ENCODE results near the gene SH3BP1. TPM values are rescaled to one million over a fixed set of nuclear protein-coding genes. Genes with fewer than 3 reads are reported as not detected.

SH3BP1 gene
- total and polyA plus RNA-seq, 8 donors: 2.0 to 9.3 (median 3.9) TPM

DNA sequence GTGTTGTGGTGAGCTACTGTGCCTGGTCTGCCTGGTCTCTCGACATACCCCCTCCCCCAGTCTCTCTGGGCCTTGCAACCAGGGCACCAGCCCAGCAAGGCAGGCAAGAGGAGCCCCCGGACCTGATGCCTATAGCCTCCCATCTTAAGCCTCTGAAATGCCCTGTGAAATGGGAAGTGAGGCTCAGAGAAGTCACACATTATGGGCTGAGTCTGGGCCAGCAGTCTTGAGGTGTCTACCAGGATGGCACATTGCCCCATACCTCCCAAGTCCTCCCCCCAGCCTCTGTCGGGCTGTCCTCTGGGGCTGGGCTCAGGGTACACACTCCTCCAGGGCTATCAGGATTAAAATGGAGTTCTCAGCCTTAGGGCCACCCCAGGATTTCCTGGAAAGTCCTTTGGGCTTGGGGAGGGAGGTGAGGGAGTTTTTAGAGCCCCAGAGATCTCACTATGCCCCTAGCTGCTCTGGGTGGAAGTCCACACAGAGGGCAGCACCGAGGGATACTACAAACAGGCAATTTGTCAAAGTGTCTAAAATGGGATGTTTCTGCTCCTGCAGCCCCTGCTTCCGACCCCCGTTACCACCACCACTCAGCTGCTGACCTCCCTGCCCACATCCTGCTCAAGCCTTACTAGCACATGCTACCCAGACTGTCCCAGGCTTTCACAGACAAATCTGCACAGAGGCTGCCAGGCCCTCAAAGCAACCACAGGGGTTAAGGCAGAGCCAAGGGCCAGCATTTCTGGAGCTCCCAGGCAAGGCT, 3.1 kb upstream of the SH3BP1 start:
- H3K27me3 ChIP-seq: no peaks in the 10 kb centered on the region
- TF ChIP-seq, protein P1, sequence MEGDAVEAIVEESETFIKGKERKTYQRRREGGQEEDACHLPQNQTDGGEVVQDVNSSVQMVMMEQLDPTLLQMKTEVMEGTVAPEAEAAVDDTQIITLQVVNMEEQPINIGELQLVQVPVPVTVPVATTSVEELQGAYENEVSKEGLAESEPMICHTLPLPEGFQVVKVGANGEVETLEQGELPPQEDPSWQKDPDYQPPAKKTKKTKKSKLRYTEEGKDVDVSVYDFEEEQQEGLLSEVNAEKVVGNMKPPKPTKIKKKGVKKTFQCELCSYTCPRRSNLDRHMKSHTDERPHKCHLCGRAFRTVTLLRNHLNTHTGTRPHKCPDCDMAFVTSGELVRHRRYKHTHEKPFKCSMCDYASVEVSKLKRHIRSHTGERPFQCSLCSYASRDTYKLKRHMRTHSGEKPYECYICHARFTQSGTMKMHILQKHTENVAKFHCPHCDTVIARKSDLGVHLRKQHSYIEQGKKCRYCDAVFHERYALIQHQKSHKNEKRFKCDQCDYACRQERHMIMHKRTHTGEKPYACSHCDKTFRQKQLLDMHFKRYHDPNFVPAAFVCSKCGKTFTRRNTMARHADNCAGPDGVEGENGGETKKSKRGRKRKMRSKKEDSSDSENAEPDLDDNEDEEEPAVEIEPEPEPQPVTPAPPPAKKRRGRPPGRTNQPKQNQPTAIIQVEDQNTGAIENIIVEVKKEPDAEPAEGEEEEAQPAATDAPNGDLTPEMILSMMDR (IDR thresholded peaks at IDR 0.05): no peak

DNA sequence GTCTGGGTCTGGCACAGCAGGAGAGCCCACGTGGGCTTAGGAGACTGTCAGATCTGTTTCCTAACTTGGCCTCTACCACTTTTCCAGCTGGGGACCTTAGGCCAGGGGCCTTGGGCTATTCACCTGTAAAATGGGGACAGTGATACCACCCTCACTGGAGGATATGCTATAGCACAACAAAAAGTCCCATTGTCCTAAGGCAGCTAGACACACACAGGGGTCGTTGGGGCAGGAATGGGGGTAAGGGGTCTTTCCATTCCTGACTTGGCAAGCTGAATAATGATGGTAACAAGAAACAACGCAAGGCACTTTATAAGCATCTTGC, 2.6 kb upstream of the SH3BP1 start:
- intact Hi-C loops (cut with DNase I): no loop called here
- Histone ChIP-seq H3K27me3 (no peaks in the 10 kb centered on the region), H3K36me3 (peaks cover 0 to under 1% (median 0%) of the 10 kb centered on the region in 3 donors), H3K9me3 (no peaks in the 10 kb centered on the region), H3K4me3 (no peak overlapping the region), H3K4me1 (peaks cover 0 to 12% (median 5%) of the 10 kb centered on the region in 3 donors), H3K27ac (no peak overlapping the region)
- TF ChIP-seq, protein P1 (IDR thresholded peaks at IDR 0.05): no peak
- ATAC-seq (no peak), FAIRE-seq (no peak), DNase-seq (no peak)
- WGBS, 2 donors: 67 to 75% methylated on average over 3 of the region's 3 CpGs

More for the DNA sequence above, 3.1 kb upstream of the SH3BP1 start:
- Histone ChIP-seq H3K9me3 (no peaks in the 10 kb centered on the region), H3K36me3 (peaks cover 0 to 5% (median 0%) of the 10 kb centered on the region in 3 donors), H3K27ac (no peak overlapping the region), H3K4me3 (no peak overlapping the region), H3K4me1 (peaks cover 0 to 12% (median 5%) of the 10 kb centered on the region in 3 donors)
- WGBS, 2 donors: 60 to 66% methylated on average over 6 of the region's 6 CpGs
- no peak for ATAC-seq
- no peak for DNase-seq
- no peak for FAIRE-seq
- intact Hi-C loops (cut with DNase I): no loop called here

DNA sequence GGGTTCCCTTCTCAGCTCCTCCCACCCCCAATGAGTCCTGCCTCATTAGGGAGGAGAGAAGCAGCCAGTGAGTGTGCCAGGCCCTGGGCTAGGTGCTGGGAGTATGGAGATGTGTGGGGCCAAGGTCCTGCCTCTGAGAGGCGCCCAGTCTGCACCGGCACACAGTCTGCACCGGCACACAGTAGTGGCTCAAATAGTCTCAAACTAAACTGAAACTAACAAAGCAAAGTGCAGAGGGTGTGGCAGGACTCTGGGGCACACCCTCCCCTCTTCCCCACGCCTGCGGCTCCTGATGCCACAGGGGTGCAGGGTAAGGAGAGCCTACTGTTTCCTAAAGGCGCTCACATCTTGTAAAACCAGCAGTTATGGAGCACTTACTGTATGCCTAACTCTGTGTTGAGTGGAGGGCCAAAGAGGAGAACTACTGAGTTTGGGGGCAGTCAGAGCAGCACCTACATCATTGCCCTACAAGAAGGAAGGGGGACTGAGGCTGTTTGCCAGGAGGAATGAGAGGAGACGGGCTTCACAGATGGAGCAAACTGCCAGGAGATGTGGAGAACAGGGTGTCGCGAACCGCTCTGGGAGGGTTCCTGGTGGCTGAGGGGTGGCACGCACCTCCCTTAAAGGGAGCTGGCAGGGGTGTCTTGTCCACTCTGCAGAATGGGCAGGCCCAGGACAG, 939 bp upstream of the SH3BP1 start:
- no peaks in the 10 kb centered on the region for H3K36me3 ChIP-seq
- 73 to 77% methylated on average over 11 of the region's 11 CpGs for WGBS, 2 donors
- no peaks in the 10 kb centered on the region for H3K9me3 ChIP-seq
- intact Hi-C loops (cut with DNase I): no loop called here
- no peaks in the 10 kb centered on the region for H3K27me3 ChIP-seq
- H3K4me1 ChIP-seq: peaks cover 0 to 12% (median 5%) of the 10 kb centered on the region in 3 donors
- ATAC-seq (no peak), DNase-seq (no peak), FAIRE-seq (no peak)
- peak overlapping the region in 1 of 4 donors; percentile 88 for H3K4me3 ChIP-seq
- H3K27ac ChIP-seq: no peak overlapping the region
- TF ChIP-seq, protein P1 (IDR thresholded peaks at IDR 0.05): no peak

DNA sequence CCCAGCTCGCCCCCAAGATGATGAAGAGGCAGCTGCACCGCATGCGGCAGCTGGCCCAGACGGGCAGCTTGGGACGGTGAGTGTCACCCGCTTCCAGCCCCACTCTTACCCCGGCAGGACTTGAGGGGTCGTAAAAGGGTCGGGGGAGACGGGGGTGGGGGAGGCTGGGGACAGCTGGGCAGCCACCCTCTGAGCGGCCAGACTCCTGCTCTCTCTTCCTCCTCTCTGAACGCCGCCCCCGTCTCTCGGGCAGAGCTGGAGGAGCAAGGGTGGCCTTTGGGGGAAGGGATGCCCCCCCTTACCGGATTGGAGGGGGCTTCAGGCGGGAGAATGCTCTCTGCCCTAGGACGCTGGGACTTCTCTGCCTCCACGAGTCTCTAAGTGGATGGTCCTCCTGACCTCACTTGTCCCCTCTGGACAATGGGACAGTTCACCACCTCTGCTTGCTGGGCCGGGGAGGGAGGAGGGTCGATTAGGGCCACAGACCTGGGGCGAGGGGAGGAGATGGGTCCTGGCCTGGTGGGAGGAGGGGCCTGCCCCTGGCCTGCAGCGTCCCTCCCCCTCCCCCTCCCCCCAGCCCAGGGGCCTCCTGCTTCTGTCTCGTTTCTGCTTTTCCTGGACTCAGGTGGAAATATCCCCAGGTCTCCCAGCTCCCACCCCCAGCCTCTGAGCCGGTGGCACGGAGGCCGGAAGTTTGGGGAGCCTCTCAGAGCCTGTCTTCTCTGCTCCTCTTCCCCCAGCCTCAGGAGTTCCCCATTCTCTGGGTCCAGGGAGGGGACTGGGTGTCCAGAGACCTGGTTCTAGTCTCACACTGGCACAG, 512 bp downstream of the SH3BP1 start:
- Histone ChIP-seq H3K9me3 (no peaks in the 10 kb centered on the region), H3K36me3 (no peaks in the 10 kb centered on the region), H3K4me1 (peaks cover 0 to 12% (median 5%) of the 10 kb centered on the region in 3 donors), H3K4me3 (peak overlapping the region; percentile 45 to 88 (median 61)), H3K27me3 (no peaks in the 10 kb centered on the region), H3K27ac (peak overlapping the region in 2 of 4 donors; percentile 8 to 22)
- FAIRE-seq (no peak), ATAC-seq (peak in 3 of 4 donors; percentile 5 to 12 (median 12)), DNase-seq (peak in 1 of 6 donors; percentile 56)
- WGBS, 2 donors: 11 to 13% methylated on average over 16 to 26 of the region's 27 CpGs
- TF ChIP-seq, protein P1 (IDR thresholded peaks at IDR 0.05): no peak
- intact Hi-C loops (cut with DNase I): loop anchor here in 2 of 3 donors (5.0 to 10.0 kb wide), 2 partner anchors 42 to 155 kb away; no protein-coding TSS in a partner anchor
